Transverse colon (tissue), 4 donors: ENCODE measurements around the gene OR12D2.

ENCODE experiments used
- EP300 ChIP-seq: sonication (generic); formaldehyde crosslinking; IDR thresholded peaks from one replicate; pipeline ENCODE4 v1.6.1; 2017; ENCODE audit warnings: antibody characterized with exemption, low read depth
- POLR2A ChIP-seq: fragments of 450-650 bp; IDR thresholded peaks from one replicate; pipeline ENCODE4 v1.6.1; 2016; ENCODE audit warnings: antibody characterized with exemption, mild to moderate bottlenecking, moderate library complexity
- POLR2AphosphoS5 ChIP-seq, 3 donors: sonication (generic); formaldehyde crosslinking; IDR thresholded peaks; one replicate each; pipeline ENCODE4 v1.6.1; 2016; ENCODE audit warnings: antibody characterized with exemption in 3 of 3
- TF ChIP-seq, protein P1 (sequence below), 5 experiments: fragments of 200-600 bp in 3 of 5; fragments of 450-650 bp in 2 of 5; sonication (generic) in 3 of 5; IDR thresholded peaks; 1 replicate in 2 of 5; 2 replicates in 3 of 5; pipeline ENCODE4 v1.5.1; 2016 to 2017; ENCODE audit warnings: antibody characterized with exemption in 5 of 5, inconsistent platforms in 3 of 5, mild to moderate bottlenecking in 2 of 5, moderate library complexity in 1 of 5

DNA sequence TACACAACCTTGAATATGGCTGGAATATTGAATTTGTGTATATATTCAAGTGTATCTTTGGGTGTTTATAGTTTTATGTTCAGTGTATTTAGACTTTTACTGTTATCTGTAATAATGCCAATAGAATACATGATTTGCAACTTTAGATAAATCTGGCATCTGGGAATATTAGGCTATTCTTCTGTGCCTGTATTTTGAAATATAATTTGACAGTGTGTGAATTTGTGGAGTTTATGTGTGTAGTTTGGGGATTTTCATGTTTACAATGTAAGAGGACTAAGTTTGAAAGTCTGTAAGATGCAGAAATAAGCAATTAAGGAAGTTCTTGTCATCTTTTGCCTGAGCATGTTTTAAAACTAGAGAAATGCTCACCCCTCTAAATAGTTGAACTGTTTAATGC, 43.6 kb downstream of the OR12D2 start, which contains the start of gene OR10C1:
- TF ChIP-seq, protein P1, sequence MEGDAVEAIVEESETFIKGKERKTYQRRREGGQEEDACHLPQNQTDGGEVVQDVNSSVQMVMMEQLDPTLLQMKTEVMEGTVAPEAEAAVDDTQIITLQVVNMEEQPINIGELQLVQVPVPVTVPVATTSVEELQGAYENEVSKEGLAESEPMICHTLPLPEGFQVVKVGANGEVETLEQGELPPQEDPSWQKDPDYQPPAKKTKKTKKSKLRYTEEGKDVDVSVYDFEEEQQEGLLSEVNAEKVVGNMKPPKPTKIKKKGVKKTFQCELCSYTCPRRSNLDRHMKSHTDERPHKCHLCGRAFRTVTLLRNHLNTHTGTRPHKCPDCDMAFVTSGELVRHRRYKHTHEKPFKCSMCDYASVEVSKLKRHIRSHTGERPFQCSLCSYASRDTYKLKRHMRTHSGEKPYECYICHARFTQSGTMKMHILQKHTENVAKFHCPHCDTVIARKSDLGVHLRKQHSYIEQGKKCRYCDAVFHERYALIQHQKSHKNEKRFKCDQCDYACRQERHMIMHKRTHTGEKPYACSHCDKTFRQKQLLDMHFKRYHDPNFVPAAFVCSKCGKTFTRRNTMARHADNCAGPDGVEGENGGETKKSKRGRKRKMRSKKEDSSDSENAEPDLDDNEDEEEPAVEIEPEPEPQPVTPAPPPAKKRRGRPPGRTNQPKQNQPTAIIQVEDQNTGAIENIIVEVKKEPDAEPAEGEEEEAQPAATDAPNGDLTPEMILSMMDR (IDR thresholded peaks at IDR 0.05), result no peak
- TF ChIP-seq POLR2A (no peak), POLR2AphosphoS5 (IDR thresholded peaks at IDR 0.05) (no peak), EP300 (no peak)
